GM10266 (cell line): ENCODE data around the gene KIRREL3.

Experiments
- DNase-seq: peaks from one replicate; pipeline ENCODE4 v3.0.0; 2012; ENCODE audit errors: extremely low spot score
- TF ChIP-seq, protein P1 (sequence below): IDR thresholded peaks from 2 replicates; pipeline ENCODE4 v1.5.1; 2012; ENCODE audit warnings: mild to moderate bottlenecking, low read depth; ENCODE audit not compliant: control insufficient read depth, insufficient read depth; ENCODE audit errors: missing control alignments

The KIRREL3 gene

DNA sequence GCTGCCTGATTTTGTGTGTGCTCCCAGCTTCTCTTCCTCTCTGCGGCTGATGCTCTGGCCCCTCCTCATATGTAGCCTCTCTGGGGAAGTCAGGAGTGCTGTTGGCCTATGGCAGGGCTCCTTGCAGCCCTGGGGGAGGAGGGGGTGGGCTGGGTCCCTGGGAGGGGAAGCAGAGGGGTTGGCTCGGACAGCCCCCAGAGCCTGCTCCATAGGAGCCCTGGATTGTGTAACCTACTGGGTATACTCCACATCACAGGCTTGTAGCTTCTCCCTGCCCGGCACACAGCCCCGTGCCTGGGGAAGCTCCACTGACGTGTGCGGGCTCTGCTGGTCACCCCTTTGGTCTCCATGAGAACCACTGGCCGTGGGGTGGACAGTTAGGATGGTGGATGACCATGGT, 531.3 kb downstream of the KIRREL3 start:
- TF ChIP-seq, protein P1, sequence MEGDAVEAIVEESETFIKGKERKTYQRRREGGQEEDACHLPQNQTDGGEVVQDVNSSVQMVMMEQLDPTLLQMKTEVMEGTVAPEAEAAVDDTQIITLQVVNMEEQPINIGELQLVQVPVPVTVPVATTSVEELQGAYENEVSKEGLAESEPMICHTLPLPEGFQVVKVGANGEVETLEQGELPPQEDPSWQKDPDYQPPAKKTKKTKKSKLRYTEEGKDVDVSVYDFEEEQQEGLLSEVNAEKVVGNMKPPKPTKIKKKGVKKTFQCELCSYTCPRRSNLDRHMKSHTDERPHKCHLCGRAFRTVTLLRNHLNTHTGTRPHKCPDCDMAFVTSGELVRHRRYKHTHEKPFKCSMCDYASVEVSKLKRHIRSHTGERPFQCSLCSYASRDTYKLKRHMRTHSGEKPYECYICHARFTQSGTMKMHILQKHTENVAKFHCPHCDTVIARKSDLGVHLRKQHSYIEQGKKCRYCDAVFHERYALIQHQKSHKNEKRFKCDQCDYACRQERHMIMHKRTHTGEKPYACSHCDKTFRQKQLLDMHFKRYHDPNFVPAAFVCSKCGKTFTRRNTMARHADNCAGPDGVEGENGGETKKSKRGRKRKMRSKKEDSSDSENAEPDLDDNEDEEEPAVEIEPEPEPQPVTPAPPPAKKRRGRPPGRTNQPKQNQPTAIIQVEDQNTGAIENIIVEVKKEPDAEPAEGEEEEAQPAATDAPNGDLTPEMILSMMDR: no peak
- DNase-seq: no peak

DNA sequence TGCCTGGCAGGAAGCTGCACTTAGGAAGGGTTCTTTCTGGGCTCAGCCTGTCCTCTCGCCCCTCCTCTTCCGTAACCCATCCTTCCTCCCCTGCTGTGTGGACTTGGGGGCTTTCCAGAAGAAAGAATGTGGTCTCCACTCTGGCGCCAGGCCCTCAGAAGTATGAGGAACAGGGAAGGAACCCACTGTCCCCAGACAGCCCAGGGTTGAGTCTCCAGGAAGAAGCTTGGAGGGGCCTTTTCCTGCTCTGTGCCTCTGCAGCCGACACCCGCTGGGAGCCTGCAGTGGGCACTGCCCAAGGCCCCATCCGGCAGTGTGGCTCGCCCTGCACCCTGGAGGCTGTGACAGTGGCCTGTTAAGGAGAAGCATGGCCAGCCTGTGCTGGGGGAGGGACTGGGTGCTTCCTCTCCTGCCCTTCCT, 532.5 kb downstream of the KIRREL3 start:
- TF ChIP-seq, protein P1: no peak
- no peak for DNase-seq

DNA sequence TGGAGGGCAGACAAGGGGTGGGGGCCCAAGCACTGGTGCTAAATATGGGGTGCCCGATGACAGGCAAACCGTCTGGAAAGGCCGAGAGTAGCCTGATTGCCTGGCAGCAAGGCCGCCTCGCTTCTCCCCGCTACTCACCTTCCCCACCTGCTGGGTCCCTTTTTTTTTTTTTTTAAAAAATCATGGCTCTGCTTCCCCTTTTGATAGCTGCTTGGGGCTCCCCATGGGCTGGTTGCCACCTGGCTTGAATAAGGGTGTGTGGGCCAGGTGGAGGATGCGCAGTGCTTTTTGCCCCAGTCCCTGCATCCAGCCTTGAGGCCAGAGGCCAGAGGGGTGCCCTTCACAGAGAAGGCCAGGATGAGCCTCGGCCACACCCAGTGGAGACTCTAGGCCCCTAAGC, 533.1 kb downstream of the KIRREL3 start:
- no peak for DNase-seq
- TF ChIP-seq, protein P1: no peak

GRCh38 chr11:126467046-126467370, 533.6 kb downstream of the KIRREL3 start:
- DNase-seq: no peak

GRCh38 chr11:126466236-126467045, 534.1 kb downstream of the KIRREL3 start:
- TF ChIP-seq, protein P1: no peak

More at GRCh38 chr11:126467046-126467370, 533.6 kb downstream of the KIRREL3 start:
- TF ChIP-seq, protein P1: no peak

DNA sequence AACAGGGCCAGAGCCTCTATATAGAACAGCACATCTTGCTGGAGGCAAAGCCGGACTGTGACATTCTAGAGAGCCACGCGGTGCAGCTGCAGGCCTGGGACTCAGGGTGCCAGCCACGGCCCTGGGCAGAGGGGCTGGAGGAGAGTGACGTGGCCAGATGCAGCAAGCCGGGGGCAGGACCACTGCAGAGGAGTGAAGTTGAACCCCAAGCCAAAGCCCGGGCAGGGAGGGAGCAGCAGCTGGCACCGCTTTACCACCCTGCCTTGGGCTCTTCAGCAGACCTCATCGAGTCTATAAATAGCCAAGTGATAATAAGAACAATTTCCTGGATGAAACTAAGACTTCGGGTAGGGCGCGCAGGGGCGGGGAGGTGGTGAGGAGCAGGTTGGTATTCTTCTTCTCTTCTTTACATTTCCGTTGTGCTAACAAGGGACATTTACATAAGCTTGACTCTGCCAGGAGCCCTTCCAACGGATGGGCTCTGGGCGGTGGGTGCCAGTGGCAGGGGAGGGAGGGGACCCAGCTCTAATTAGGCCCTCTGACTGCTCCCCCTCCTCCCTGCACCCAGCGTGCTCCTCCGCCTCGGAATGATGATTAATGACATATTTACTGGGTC, 534.9 kb downstream of the KIRREL3 start:
- TF ChIP-seq, protein P1: no peak
- no peak for DNase-seq

More at GRCh38 chr11:126466236-126467045, 534.1 kb downstream of the KIRREL3 start:
- no peak for DNase-seq

- TF ChIP-seq, protein P1: no peak
- DNase-seq: no peak
These were observed 535.8 kb downstream of the KIRREL3 start for GRCh38 chr11:126464796-126465195.
